Liver (tissue), 9 donors: ENCODE measurements around the gene TFPI. TPM values are rescaled to one million over a fixed set of nuclear protein-coding genes. Genes with fewer than 3 reads are reported as not detected.

Source experiments
- DNase-seq: peaks from one replicate; pipeline ENCODE4 v3.0.0-alpha.2; 2017; ENCODE audit warnings: low spot score
- H3K27ac ChIP-seq, 2 donors: one replicate each; pipeline ENCODE4 v1.7.0; 2013; ENCODE audit warnings: inconsistent platforms in 2 of 2, low read length in 2 of 2, control low read depth in 1 of 2, low read depth in 1 of 2, mild to moderate bottlenecking in 1 of 2
- H3K27me3 ChIP-seq, 4 donors: one replicate each; pipeline versions ENCODE4 v1.6.1 to v1.7.0; 2013; ENCODE audit warnings: low read length in 3 of 4, inconsistent platforms in 1 of 4, mild to moderate bottlenecking in 1 of 4, moderate library complexity in 1 of 4; ENCODE audit not compliant: control insufficient read depth in 4 of 4, insufficient read depth in 4 of 4
- H3K36me3 ChIP-seq, 4 donors: one replicate each; pipeline versions ENCODE4 v1.6.1 to v1.7.0; 2013; ENCODE audit warnings: low read length in 3 of 4, mild to moderate bottlenecking in 3 of 4, low read depth in 1 of 4, moderate library complexity in 1 of 4; ENCODE audit not compliant: control insufficient read depth in 4 of 4, insufficient read depth in 3 of 4
- H3K4me1 ChIP-seq, 4 donors: one replicate each; pipeline versions ENCODE4 v1.6.1 to v1.7.0; 2013; ENCODE audit warnings: low read length in 3 of 4, mild to moderate bottlenecking in 3 of 4, moderate library complexity in 1 of 4; ENCODE audit not compliant: control insufficient read depth in 4 of 4, insufficient read depth in 4 of 4
- H3K4me3 ChIP-seq, 3 donors: one replicate each; pipeline versions ENCODE4 v1.6.1 to v1.7.0; 2013; ENCODE audit warnings: low read length in 3 of 3, control low read depth in 1 of 3, low read depth in 1 of 3, mild to moderate bottlenecking in 1 of 3
- H3K9ac ChIP-seq, 2 donors: one replicate each; pipeline ENCODE4 v1.7.0; 2013; ENCODE audit warnings: low read length in 2 of 2, mild to moderate bottlenecking in 2 of 2, moderate library complexity in 2 of 2, control low read depth in 1 of 2, low read depth in 1 of 2
- H3K9me3 ChIP-seq, 4 donors: one replicate each; pipeline versions ENCODE4 v1.6.1 to v1.7.0; 2013; ENCODE audit warnings: low read length in 3 of 4; ENCODE audit not compliant: control insufficient read depth in 4 of 4
- ATF3 ChIP-seq: IDR thresholded peaks from 2 replicates; pipeline ENCODE4 v1.6.1; 2016; ENCODE audit warnings: antibody characterized with exemption
- EGR1 ChIP-seq, 2 donors: IDR thresholded peaks; 2 replicates each; pipeline ENCODE4 v1.6.1; 2016 to 2018; ENCODE audit warnings: antibody characterized with exemption in 2 of 2, low read depth in 2 of 2
- FOXA1 ChIP-seq: IDR thresholded peaks from 2 replicates; pipeline ENCODE4 v1.6.1; 2016; ENCODE audit warnings: antibody characterized with exemption
- FOXA2 ChIP-seq: IDR thresholded peaks from 2 replicates; pipeline ENCODE4 v1.6.1; 2016; ENCODE audit warnings: antibody characterized with exemption
- GABPA ChIP-seq, 2 donors: IDR thresholded peaks in 1 of 2; conservative IDR thresholded peaks in 1 of 2; 2 replicates each; pipeline ENCODE4 v1.6.1; 2016; ENCODE audit warnings: antibody characterized with exemption in 2 of 2, mild to moderate bottlenecking in 1 of 2, moderate library complexity in 1 of 2
- HNF4A ChIP-seq, 2 donors: conservative IDR thresholded peaks; 2 replicates each; pipeline ENCODE4 v1.6.1; 2016; ENCODE audit warnings: antibody characterized with exemption in 2 of 2, mild to moderate bottlenecking in 2 of 2
- HNF4G ChIP-seq: IDR thresholded peaks from 2 replicates; pipeline ENCODE4 v1.6.1; 2016; ENCODE audit warnings: antibody characterized with exemption
- JUND ChIP-seq, 2 donors: IDR thresholded peaks; 2 replicates each; pipeline ENCODE4 v1.6.1; 2016; ENCODE audit warnings: antibody characterized with exemption in 2 of 2
- NR2F2 ChIP-seq: IDR thresholded peaks from 2 replicates; pipeline ENCODE4 v1.6.1; 2016; ENCODE audit warnings: antibody characterized with exemption
- RAD21 ChIP-seq, 2 donors: IDR thresholded peaks; 2 replicates each; pipeline ENCODE4 v1.6.1; 2016; ENCODE audit warnings: antibody characterized with exemption in 2 of 2, mild to moderate bottlenecking in 2 of 2
- REST ChIP-seq: IDR thresholded peaks from 2 replicates; pipeline ENCODE4 v1.6.1; 2016; ENCODE audit warnings: antibody characterized with exemption, mild to moderate bottlenecking
- RXRA ChIP-seq, 2 donors: IDR thresholded peaks; 2 replicates each; pipeline ENCODE4 v1.6.1; 2017 to 2018; ENCODE audit warnings: antibody characterized with exemption in 2 of 2, mild to moderate bottlenecking in 1 of 2
- SP1 ChIP-seq: IDR thresholded peaks from 2 replicates; pipeline ENCODE4 v1.6.1; 2018; ENCODE audit warnings: antibody characterized with exemption, mild to moderate bottlenecking
- TAF1 ChIP-seq: conservative IDR thresholded peaks from 2 replicates; pipeline ENCODE4 v1.6.1; 2016; ENCODE audit warnings: antibody characterized with exemption, mild to moderate bottlenecking
- YY1 ChIP-seq: IDR thresholded peaks from 2 replicates; pipeline ENCODE4 v1.6.1; 2016; ENCODE audit warnings: antibody characterized with exemption, mild to moderate bottlenecking
- WGBS: extraction: QIAGEN DNeasy Blood & Tissue Kit; methylation state at CpG from one replicate; pipeline ENCODE4 v1.1.7; 2013; 5-methylcytosine and 5-hydroxymethylcytosine counted together
- polyA plus RNA-seq, 2 donors: library from polyadenylated mRNA; stranded (reverse) in 1 of 2; unstranded in 1 of 2; fragments of 200-250 nt in 1 of 2; fragments of >200 nt in 1 of 2; fragmentation: Nextera tagmentation in 1 of 2; extraction: Ambion mirVana in 1 of 2; gene quantifications; one replicate each; pipeline versions ENCODE4 v1.2.1 to v1.2.3, GENCODE V29; 2013 to 2015
- total RNA-seq, 2 donors: library from RNA; depleted of rRNA; stranded (reverse); fragments of >200 nt; gene quantifications; one replicate each; pipeline ENCODE4 v1.2.3, GENCODE V29; 2014
- TF ChIP-seq, protein P1 (sequence below): fragments of 150-350 bp; IDR thresholded peaks from 2 replicates; pipeline ENCODE4 v1.5.1; 2017; ENCODE audit warnings: improper control_type of control experiment, low read depth, low read length; ENCODE audit not compliant: missing input control
- TF ChIP-seq, protein P2 (sequence below): IDR thresholded peaks from 2 replicates; pipeline ENCODE4 v1.6.1; 2016; ENCODE audit warnings: antibody characterized with exemption
- donor health status: healthy.
- donor health status: healthy.
- donor health status: healthy.
- donor health status: healthy.
- donor health status: healthy.

Gene TFPI
- total and polyA plus RNA-seq, 4 donors: 55.8 to 211 (median 130) TPM

- Histone ChIP-seq H3K9ac (no peak overlapping the region), H3K27me3 (no peaks in the 10 kb centered on the region)
These were observed 38.9 kb upstream of the TFPI start for GRCh38 chr2:187593098-187593497.

GRCh38 chr2:187590175-187590574, 35.9 kb upstream of the TFPI start:
- H3K27me3 ChIP-seq: no peaks in the 10 kb centered on the region
- no peaks in the 10 kb centered on the region for H3K4me1 ChIP-seq
- H3K36me3 ChIP-seq: no peaks in the 10 kb centered on the region
- no peak overlapping the region for H3K4me3 ChIP-seq
- no peak overlapping the region for H3K27ac ChIP-seq
- no peaks in the 10 kb centered on the region for H3K9me3 ChIP-seq
- DNase-seq: no peak
- WGBS: 96% methylated on average over 1 of the region's 1 CpG
- TF ChIP-seq, protein P1, sequence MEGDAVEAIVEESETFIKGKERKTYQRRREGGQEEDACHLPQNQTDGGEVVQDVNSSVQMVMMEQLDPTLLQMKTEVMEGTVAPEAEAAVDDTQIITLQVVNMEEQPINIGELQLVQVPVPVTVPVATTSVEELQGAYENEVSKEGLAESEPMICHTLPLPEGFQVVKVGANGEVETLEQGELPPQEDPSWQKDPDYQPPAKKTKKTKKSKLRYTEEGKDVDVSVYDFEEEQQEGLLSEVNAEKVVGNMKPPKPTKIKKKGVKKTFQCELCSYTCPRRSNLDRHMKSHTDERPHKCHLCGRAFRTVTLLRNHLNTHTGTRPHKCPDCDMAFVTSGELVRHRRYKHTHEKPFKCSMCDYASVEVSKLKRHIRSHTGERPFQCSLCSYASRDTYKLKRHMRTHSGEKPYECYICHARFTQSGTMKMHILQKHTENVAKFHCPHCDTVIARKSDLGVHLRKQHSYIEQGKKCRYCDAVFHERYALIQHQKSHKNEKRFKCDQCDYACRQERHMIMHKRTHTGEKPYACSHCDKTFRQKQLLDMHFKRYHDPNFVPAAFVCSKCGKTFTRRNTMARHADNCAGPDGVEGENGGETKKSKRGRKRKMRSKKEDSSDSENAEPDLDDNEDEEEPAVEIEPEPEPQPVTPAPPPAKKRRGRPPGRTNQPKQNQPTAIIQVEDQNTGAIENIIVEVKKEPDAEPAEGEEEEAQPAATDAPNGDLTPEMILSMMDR: no peak
- no peak for TF ChIP-seq SP1
- no peak for TF ChIP-seq FOXA2
- TF ChIP-seq ATF3: no peak
- TF ChIP-seq EGR1 (IDR thresholded peaks at IDR 0.05; ENCODE audit: low read depth in 2 of 2): no peak
- TF ChIP-seq, protein P2, sequence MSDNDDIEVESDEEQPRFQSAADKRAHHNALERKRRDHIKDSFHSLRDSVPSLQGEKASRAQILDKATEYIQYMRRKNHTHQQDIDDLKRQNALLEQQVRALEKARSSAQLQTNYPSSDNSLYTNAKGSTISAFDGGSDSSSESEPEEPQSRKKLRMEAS: no peak
- no peak for TF ChIP-seq FOXA1
- no peak for TF ChIP-seq RAD21 (IDR thresholded peaks at IDR 0.05)
- TF ChIP-seq TAF1: no peak
- TF ChIP-seq NR2F2: no peak
- TF ChIP-seq RXRA (IDR thresholded peaks at IDR 0.05): no peak
- H3K9ac ChIP-seq: no peak overlapping the region

More at GRCh38 chr2:187593098-187593497, 38.9 kb upstream of the TFPI start:
- no peaks in the 10 kb centered on the region for H3K36me3 ChIP-seq
- no peak for DNase-seq
- H3K4me3 ChIP-seq: no peak overlapping the region
- no peak for TF ChIP-seq FOXA2
- no peaks in the 10 kb centered on the region for H3K9me3 ChIP-seq
- no peak overlapping the region for H3K27ac ChIP-seq
- no peaks in the 10 kb centered on the region for H3K4me1 ChIP-seq

GRCh38 chr2:187586011-187586641, 31.9 kb upstream of the TFPI start:
- Histone ChIP-seq H3K9ac (no peak overlapping the region), H3K4me1 (peaks cover 0 to 3% (median 0%) of the 10 kb centered on the region in 4 donors), H3K9me3 (no peaks in the 10 kb centered on the region), H3K36me3 (no peaks in the 10 kb centered on the region), H3K4me3 (no peak overlapping the region), H3K27me3 (no peaks in the 10 kb centered on the region), H3K27ac (no peak overlapping the region)
- DNase-seq: no peak
- 78% methylated on average over 4 of the region's 4 CpGs for WGBS
- TF ChIP-seq NR2F2 (no peak), FOXA1 (no peak), TAF1 (no peak), FOXA2 (no peak), RAD21 (IDR thresholded peaks at IDR 0.05) (no peak), YY1 (no peak), ATF3 (no peak), RXRA (IDR thresholded peaks at IDR 0.05) (no peak), GABPA (IDR thresholded peaks at IDR 0.05 in 1 of 2, conservative IDR thresholded peaks at IDR 0.05 in 1 of 2) (no peak), HNF4A (conservative IDR thresholded peaks at IDR 0.05) (no peak), REST (no peak), HNF4G (no peak), EGR1 (IDR thresholded peaks at IDR 0.05; ENCODE audit: low read depth in 2 of 2) (no peak), JUND (IDR thresholded peaks at IDR 0.05) (no peak), SP1 (no peak)
- TF ChIP-seq, protein P2: no peak
- TF ChIP-seq, protein P1: no peak
